Endothelial cell of umbilical vein (primary cell): ENCODE data around the gene HYOU1. TPM values are rescaled to one million over a fixed set of nuclear protein-coding genes. Genes with fewer than 3 reads are reported as not detected.

Experiments used
- BruUV-seq: library from RNA; stranded (reverse); fragments of 400-500 nt; replicated peaks from 2 replicates; lab custom pipeline; 2021; lab: Mats Ljungman, UMichigan
- CTCF ChIA-PET: fragments of 300-600, 350-600 bp; sonication (Branson Sonifier 250); formaldehyde crosslinking; loops from one replicate; lab custom pipeline; 2021; ENCODE audit warnings: antibody characterized with exemption, inconsistent platforms; lab: Charles Lee
- POLR2A ChIA-PET: fragments of 300-600, 350-600 bp; sonication (Branson Sonifier 250); formaldehyde crosslinking; loops from one replicate; lab custom pipeline; 2021; ENCODE audit warnings: antibody characterized with exemption, inconsistent platforms; lab: Charles Lee
- DNase-seq: peaks from one replicate; pipeline ENCODE4 v3.0.0-alpha.2; 2011; ENCODE audit warnings: low read depth, low spot score
- FAIRE-seq: peaks from 2 replicates; lab custom pipeline; 2011; peaks lifted over from hg19 to GRCh38; lab: Jason Lieb, UNC
- H2AFZ ChIP-seq: 2 replicates; pipeline ENCODE4 v1.6.0; 2012; ENCODE audit warnings: low read depth, low read length, control low read depth, inconsistent platforms
- H3K27ac ChIP-seq: 2 replicates; pipeline ENCODE4 v1.5.1; 2011; ENCODE audit warnings: low read depth, mild to moderate bottlenecking, control low read depth, low read length, moderate library complexity; ENCODE audit not compliant: insufficient read depth
- H3K27me3 ChIP-seq, 2 experiments: 2 replicates each; pipeline versions ENCODE4 v1.6.0 to v1.6.1; 2011; ENCODE audit warnings: low read length in 2 of 2, mixed read lengths in 1 of 2; ENCODE audit not compliant: control insufficient read depth in 2 of 2, insufficient read depth in 2 of 2
- H3K36me3 ChIP-seq, 2 experiments: 2 replicates in 1 of 2; 3 replicates in 1 of 2; pipeline ENCODE4 v1.5.1; 2011; ENCODE audit warnings: low read length in 2 of 2, mild to moderate bottlenecking in 1 of 2, moderate library complexity in 1 of 2; ENCODE audit not compliant: control insufficient read depth in 2 of 2, insufficient read depth in 2 of 2; ENCODE audit errors: extremely low read depth in 1 of 2
- H3K4me1 ChIP-seq: 3 replicates; pipeline ENCODE4 v1.5.1; 2011; ENCODE audit warnings: mild to moderate bottlenecking, low read length; ENCODE audit not compliant: control insufficient read depth, insufficient read depth; ENCODE audit errors: extremely low read depth
- H3K4me2 ChIP-seq: 2 replicates; pipeline ENCODE4 v1.6.1; 2011; ENCODE audit warnings: low read length, control low read depth, mixed read lengths; ENCODE audit not compliant: insufficient read depth
- H3K4me3 ChIP-seq, 3 experiments: fragments of 200-600 bp in 1 of 3; sonication (generic), shearing (Covaris generic) in 1 of 3; replicated peaks in 1 of 3; 2 replicates each; pipeline ENCODE4 v1.5.1; 2011 to 2016; ENCODE audit warnings: control low read depth in 3 of 3, low read length in 3 of 3, mild to moderate bottlenecking in 2 of 3, inconsistent platforms in 1 of 3, low read depth in 1 of 3, moderate library complexity in 1 of 3; ENCODE audit not compliant: insufficient read depth in 1 of 3
- H3K79me2 ChIP-seq: 2 replicates; pipeline ENCODE4 v1.6.0; 2012; ENCODE audit warnings: low read length, inconsistent platforms; ENCODE audit not compliant: control insufficient read depth, insufficient read depth
- H3K9ac ChIP-seq: replicated peaks from 2 replicates; pipeline ENCODE3; 2011; ENCODE audit warnings: low read length, control low read depth; ENCODE audit not compliant: insufficient read depth; ENCODE audit errors: extremely low read depth
- H3K9me1 ChIP-seq: replicated peaks from 3 replicates; pipeline ENCODE4 v1.6.0; 2011; ENCODE audit warnings: mild to moderate bottlenecking, low read length; ENCODE audit not compliant: control insufficient read depth, insufficient read depth; ENCODE audit errors: extremely low read depth
- H3K9me3 ChIP-seq: replicated peaks from 2 replicates; pipeline ENCODE4 v1.5.1; 2012; ENCODE audit warnings: low read length, inconsistent platforms; ENCODE audit not compliant: control insufficient read depth, insufficient read depth
- H4K20me1 ChIP-seq: replicated peaks from 2 replicates; pipeline ENCODE3; 2011; ENCODE audit warnings: mild to moderate bottlenecking, low read length; ENCODE audit not compliant: control insufficient read depth, insufficient read depth; ENCODE audit errors: extremely low read depth
- EZH2 ChIP-seq: IDR thresholded peaks from 2 replicates; pipeline ENCODE4 v1.6.1; 2012; ENCODE audit warnings: borderline replicate concordance, low read depth, mild to moderate bottlenecking, moderate library complexity, low read length, inconsistent platforms; ENCODE audit not compliant: severe bottlenecking
- FOS ChIP-seq: IDR thresholded peaks from 2 replicates; pipeline ENCODE4 v1.6.1; 2011; ENCODE audit warnings: mild to moderate bottlenecking, low read length, moderate library complexity, borderline replicate concordance; ENCODE audit not compliant: insufficient read depth
- GATA2 ChIP-seq: IDR thresholded peaks from 2 replicates; pipeline ENCODE4 v1.7.0; 2011; ENCODE audit warnings: low read depth, mild to moderate bottlenecking, moderate library complexity, mixed read lengths, low read length; ENCODE audit not compliant: insufficient read length, insufficient read depth
- MYC ChIP-seq: IDR thresholded peaks from one replicate; pipeline ENCODE4 v1.6.1; 2011; ENCODE audit warnings: mild to moderate bottlenecking, low read depth, low read length
- POLR2A ChIP-seq: IDR thresholded peaks from 2 replicates; pipeline ENCODE4 v1.6.1; 2012; ENCODE audit warnings: low read depth, mild to moderate bottlenecking, control low read depth, low read length
- POLR2AphosphoS5 ChIP-seq: IDR thresholded peaks from 2 replicates; pipeline ENCODE4 v1.6.1; 2012; ENCODE audit warnings: low read depth, mild to moderate bottlenecking, control low read depth, low read length, moderate library complexity; ENCODE audit not compliant: insufficient read depth
- dilution Hi-C: fragments of 300-500 bp; cut with MboI; formaldehyde crosslinking; loops from one replicate; pipeline ENCODE4 v1.15.0; 2019; ENCODE audit warnings: low sequenced_read_pairs; ENCODE audit not compliant: extremely low pct_ligation_motif_present
- intact Hi-C: fragments of 100-400 bp; cut with micrococcal nuclease; formaldehyde crosslinking; loops from one replicate; pipeline ENCODE4 v1.10.0; 2022
- polyA plus RNA-seq, 4 experiments: library from polyadenylated mRNA; depleted of rRNA in 3 of 4; stranded (reverse) in 3 of 4; unstranded in 1 of 4; fragments of >200 nt; gene quantifications; 2 replicates each; pipeline versions ENCODE4 v1.2.1 to v1.2.3, GENCODE V29; 2011 to 2012; ENCODE audit warnings: missing spikeins in 1 of 4
- total RNA-seq: library from RNA; stranded (reverse); gene quantifications from 2 replicates; pipeline ENCODE4 v1.2.3, GENCODE V29; 2021
- TF ChIP-seq, protein P1 (sequence below): IDR thresholded peaks from 2 replicates; pipeline ENCODE4 v1.6.1; 2011; ENCODE audit not compliant: insufficient read depth, insufficient read length
- TF ChIP-seq, protein P2 (sequence below), 2 donors: IDR thresholded peaks; 1 replicate in 1 of 2; 2 replicates in 1 of 2; pipeline ENCODE4 v1.5.1; 2011; ENCODE audit warnings: low read length in 2 of 2, mild to moderate bottlenecking in 2 of 2, moderate library complexity in 2 of 2, control low read depth in 1 of 2, inconsistent platforms in 1 of 2, low read depth in 1 of 2; ENCODE audit not compliant: insufficient read depth in 1 of 2; ENCODE audit errors: extremely low read depth in 1 of 2

Gene HYOU1
- total and polyA plus RNA-seq, 2 donors (not counting 3 experiments of a cell fraction or from before 2014, with no cell fraction given) = 302 to 318 TPM

DNA sequence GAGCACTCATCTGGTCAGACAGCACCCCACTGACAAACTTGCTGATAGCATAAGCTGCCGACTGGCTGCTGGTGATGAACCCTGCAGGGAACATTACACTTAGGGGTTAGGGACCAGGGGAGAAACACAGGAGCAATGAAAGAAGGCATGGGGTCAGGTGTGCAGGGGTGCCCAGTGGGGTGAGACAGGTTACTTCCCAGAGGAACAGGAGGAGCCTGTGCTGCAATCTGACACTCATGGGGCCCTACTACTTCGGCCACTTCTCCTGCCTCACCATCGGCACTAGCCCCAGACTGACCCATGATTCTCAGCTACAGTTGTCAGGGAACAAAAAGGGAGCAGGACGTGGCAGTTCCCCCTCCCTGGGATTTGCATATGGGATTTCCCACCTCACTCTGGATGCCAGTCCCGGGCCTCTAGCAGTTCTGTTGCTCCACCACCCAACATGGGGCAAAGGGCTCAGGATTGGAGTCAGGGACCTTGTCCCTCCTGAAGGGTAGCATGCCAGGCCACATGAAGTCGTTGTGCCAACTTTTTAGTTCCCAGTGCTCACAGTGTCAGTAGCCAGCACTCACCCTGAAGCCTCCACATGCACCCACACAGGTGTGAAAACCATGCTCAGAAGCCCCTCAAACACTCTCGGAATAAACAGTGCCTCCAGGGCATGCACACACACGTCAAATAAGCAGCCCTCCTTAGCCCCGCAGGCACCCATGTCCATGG is 28.5 kb downstream of the HYOU1 start:
- Histone ChIP-seq H3K9me1 (no peaks in the 10 kb centered on the region), H3K27me3 (no peaks in the 10 kb centered on the region), H2AFZ (no peak overlapping the region), H3K4me3 (no peak overlapping the region), H3K79me2 (no peaks in the 10 kb centered on the region), H3K36me3 (peaks cover 0 to 13% of the 10 kb centered on the region in 2 experiments), H3K27ac (no peak overlapping the region), H3K4me2 (no peak overlapping the region), H3K4me1 (peaks cover 16% of the 10 kb centered on the region), H4K20me1 (no peaks in the 10 kb centered on the region), H3K9ac (no peak overlapping the region), H3K9me3 (no peaks in the 10 kb centered on the region)
- FAIRE-seq (no peak), DNase-seq (no peak)
- TF ChIP-seq GATA2 (no peak), FOS (no peak), POLR2AphosphoS5 (no peak), EZH2 (no peak), POLR2A (no peak), MYC (no peak)
- TF ChIP-seq, protein P1, sequence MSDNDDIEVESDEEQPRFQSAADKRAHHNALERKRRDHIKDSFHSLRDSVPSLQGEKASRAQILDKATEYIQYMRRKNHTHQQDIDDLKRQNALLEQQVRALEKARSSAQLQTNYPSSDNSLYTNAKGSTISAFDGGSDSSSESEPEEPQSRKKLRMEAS = no peak
- TF ChIP-seq, protein P2, sequence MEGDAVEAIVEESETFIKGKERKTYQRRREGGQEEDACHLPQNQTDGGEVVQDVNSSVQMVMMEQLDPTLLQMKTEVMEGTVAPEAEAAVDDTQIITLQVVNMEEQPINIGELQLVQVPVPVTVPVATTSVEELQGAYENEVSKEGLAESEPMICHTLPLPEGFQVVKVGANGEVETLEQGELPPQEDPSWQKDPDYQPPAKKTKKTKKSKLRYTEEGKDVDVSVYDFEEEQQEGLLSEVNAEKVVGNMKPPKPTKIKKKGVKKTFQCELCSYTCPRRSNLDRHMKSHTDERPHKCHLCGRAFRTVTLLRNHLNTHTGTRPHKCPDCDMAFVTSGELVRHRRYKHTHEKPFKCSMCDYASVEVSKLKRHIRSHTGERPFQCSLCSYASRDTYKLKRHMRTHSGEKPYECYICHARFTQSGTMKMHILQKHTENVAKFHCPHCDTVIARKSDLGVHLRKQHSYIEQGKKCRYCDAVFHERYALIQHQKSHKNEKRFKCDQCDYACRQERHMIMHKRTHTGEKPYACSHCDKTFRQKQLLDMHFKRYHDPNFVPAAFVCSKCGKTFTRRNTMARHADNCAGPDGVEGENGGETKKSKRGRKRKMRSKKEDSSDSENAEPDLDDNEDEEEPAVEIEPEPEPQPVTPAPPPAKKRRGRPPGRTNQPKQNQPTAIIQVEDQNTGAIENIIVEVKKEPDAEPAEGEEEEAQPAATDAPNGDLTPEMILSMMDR (IDR thresholded peaks at IDR 0.05; ENCODE audit: extremely low read depth in 1 of 2, insufficient read depth in 1 of 2, low read depth in 1 of 2, low read length in 2 of 2) = no peak
- dilution Hi-C loops (no loop called here), intact Hi-C loops (no loop called here)
- no TSS peak for BruUV-seq
- POLR2A ChIA-PET = no interaction called here
- CTCF ChIA-PET = no interaction called here
